Renal cortex interstitium (tissue), 11 donors: Measurements from ENCODE around the gene HTR7. TPM values are rescaled to one million over a fixed set of nuclear protein-coding genes. Genes with fewer than 3 reads are reported as not detected.
"Not testable (repeated sequence)": the region's sequence is repeated elsewhere in the genome, so short reads cannot be mapped to it uniquely, and the experiment has no call there.

Experiments
- DNase-seq, 11 donors: peaks; one replicate each; pipeline ENCODE4 v3.0.0-alpha.2; 2013; ENCODE audit warnings: low read depth in 9 of 11, low spot score in 4 of 11; ENCODE audit errors: extremely low read depth in 1 of 11
- polyA plus RNA-seq, 3 donors: library from polyadenylated mRNA; unstranded; fragments of 120-200 nt; gene quantifications; one replicate each; pipeline ENCODE4 v1.2.1, GENCODE V29; 2013; ENCODE audit not compliant: insufficient read length in 3 of 3

The HTR7 gene
- polyA plus RNA-seq, 3 donors, result 0.50 to 0.88 (median 0.70) TPM

DNA sequence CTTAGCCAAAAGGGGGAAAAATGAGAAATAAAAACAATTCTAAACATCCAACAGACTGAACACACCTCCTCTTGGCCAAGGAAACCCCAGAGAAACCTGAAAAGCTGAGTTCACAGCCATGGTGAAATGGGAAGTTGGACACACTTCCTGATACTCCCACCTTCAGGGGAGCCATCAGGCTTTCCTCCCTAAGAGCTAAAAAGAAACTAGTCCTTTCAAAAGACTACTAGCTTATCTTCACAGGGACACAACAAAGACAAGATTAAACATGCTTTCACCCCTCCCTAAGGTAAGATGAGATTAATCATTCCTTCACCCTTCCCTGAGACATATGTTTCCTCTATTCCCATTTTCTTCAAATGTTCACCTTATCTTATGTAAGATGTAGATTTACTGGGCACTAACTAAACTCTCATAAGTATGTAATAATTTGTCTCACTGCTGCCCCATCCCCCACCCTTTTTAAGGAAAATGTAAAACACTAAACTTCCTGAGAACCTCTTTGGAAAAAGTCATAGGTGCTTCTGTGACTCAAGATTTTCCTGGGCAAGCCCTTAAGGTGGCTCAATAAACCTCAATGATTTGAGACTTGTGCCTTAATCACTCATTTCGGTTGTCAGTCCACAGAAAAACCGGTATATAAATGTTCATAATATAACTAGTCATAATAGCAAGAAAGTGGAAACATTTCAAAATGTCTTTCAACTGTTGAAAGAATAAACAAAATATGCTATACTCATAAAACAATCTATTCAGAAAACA is 40.5 kb downstream of the HTR7 start:
- no peak for DNase-seq

DNA sequence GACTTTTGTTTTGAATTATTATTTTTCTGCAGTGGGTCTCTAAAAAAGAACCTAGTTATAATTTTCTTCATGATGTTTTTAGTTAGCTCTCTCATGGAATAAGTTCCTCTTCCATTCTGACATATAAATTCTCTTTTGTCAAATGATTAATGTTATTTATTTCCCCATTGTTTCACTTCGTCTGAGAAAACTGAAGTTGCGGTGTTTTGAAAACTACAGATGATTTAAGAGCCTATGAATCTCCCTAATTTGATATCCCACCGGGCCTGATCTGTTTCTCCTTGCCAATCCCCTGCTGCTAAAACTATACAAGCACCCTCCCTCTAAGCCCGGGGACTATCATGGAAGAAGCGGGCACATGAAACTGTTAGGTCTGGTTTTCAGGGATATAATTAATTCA is 41.4 kb downstream of the HTR7 start:
- no peak for DNase-seq

DNA sequence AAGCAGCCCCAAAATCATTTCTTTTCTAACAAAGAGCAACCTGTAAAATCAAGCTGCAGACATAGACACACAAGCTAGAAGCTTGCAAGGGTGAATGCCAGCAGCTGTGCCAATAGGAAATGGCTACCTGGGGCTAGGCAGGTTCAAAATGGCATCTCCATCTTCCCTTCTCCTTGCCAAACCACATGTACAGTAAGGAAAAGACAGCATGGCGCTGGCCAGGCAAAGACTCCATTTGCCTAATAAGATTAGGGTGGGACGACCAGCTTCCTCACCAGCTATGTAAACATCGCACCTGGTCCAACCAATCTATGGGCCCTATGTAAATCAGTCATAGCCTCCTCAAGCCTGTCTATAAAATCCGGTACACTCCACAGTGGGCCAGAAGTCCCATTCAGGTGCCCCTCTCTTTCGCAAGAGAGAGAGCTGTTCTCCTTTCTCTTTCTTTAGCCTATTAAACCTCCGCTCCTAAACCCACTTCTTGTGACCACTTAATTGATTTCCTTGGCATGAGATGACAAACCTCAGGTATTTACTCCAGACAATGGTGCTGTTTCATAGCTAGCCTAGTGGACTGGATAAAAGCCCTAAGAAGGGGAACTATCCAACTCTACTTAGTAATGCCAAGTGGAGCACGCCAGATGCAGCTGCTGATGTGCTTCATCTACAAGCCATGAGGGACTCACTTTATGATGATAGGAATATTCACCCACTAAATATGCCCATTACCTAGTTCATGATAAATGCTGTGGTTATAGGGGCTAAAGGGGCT is 44.1 kb downstream of the HTR7 start:
- no peak for DNase-seq

DNA sequence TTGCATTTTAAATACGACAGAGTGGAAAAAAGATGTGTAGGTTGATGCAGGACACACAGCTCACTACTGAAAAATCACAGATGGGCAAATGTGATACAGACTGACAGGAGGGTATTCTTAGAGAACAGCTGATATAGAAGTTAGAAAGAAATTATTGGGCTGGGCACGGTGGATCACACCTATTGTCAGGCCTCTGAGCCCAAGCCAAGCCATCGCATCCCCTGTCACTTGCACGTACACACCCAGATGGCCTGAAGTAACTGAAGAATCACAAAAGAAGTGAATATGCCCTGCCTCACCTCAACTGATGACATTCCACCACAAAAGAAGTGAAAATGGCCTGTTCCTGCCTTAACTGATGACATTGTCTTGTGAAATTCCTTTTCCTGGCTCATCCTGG is 50.7 kb downstream of the HTR7 start:
- not testable (repeated sequence) for DNase-seq

DNA sequence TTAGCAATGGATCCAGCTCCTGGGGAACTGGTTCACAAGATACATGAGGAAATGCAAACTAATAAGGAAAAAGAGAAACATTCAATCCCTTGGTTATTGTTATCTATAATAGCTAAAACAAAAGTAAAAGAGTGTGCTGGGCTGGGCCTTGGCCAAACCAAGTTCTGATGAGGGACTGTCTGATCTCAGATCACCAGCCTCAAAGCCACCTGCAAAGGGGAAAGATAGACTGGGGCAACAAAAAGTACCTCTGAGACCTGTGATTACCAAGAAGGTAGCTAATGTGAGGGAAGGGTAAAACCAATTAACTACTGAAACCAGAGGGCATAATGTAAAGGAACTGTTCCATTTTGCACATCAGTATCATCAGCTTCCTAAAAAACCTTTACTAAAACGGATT is 51.2 kb downstream of the HTR7 start:
- no peak for DNase-seq

DNA sequence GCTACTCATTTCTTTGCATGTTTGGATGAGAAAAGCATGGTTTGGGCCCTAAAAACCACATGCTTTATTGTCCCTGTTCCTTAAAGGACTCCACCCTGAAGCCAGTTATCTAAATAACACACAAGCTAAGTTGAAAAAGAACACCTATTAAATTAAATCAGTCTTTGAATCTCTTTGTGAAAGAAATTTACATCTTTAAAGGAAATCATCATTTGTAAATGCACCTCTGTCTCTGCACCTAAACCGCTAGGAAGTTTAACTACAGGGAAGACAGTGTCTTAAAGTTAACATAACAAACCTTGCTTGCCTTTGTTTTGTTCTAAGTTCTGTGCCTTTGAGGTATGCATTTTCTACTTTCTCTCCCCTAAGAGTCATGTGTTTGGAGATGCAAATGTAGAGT is 52.6 kb downstream of the HTR7 start:
- no peak for DNase-seq

DNA sequence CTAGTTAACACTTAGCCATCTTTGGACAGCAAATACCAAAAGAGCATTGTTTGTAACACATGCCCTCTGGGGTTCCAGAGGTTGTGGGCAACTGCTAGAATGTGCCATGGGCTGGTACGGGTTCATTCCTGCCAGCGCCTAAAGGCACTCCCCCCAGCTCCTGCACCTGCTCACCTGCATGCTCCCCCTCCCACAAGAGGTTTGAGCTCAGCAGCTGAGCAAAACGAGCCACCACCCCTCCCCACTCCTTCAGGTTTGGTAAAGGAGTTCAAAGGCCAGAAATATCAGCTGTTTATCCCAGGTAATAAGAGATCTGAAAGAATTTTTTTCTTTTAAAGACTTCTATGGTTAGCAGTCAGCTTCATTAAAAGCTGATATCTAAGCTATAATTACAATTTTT is 53.5 kb downstream of the HTR7 start:
- no peak for DNase-seq

DNA sequence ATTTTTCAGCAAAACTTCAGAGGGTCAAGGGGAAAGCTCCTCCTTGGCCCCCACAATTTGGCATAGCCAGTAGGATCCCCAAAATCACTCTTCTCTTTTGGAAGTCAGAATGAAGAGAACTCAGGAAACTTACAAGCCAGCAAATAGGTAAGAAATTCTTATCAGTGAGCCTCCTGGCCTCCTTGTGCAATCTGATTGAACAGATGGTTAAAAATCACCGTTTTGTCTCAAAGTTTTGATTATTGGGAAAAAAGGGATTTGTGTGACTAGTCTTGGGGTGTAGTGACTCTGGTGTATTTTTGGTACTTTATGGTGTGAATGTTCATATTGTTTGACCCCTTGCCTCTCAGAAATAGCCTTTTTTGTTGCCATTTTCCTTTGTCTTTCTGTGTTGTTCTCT is 56.2 kb downstream of the HTR7 start:
- DNase-seq, result no peak

DNA sequence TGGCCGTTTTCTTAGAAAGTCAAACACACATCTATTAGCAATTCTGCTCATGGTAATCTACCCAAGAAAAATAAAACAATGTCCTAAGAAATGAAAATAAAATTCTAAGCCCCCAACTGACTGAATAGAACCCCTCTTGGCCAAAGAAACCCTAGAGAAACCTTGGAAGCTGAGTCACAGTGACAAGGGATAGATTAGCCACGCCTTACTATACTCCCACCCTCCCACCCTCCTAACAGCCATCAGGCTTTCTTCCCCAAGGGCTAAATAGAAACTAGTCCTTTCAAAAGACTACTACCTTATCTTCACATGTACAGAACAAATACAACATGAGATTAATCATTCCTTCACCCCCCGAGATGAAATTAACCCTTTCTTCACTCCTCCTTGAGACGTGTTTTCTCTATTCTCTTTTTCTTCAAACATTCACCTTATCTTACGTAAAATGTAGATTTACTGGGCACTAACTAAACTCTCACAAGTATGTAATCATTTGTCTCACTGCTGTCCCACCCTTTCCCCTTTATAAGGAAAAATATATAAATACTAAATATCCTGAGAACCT is 57.5 kb downstream of the HTR7 start:
- no peak for DNase-seq

DNA sequence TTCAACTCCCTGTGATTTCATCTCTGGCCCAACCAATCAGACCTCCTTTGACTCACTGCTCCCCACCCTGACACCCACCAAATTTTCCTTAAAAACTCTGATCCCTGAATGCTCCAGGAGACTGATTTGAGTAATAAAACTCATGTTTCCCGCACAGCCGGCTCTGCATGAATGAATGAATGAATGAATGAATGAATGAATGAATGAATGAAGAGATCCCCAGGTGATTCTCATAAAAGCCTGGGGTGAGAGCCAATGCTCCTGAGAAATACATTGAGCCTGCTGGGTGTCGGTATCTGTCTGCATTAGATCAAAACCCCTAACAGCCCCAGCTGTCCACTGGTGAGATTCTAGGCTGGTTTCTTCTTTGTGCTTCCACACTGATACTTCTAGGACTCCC is 58.7 kb downstream of the HTR7 start:
- no peak for DNase-seq

DNA sequence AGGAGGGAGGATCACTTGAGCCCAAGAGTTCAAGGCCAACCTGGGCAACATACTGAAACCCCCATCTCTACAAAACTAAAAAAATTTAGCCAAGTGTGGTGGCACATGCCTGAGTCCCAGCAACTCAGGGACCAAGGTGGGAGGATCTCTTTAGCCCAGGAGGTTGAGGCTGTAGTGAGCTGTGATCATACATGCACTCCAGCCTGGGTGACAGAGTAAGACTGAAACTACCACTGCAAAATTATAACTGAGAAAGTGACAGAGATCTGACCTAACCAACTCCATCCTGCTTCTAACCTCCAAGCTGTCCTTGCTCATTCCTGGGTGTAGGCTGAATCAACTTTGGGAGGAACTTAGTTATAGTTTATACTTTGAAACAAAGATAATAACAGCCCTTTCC is 59.4 kb downstream of the HTR7 start:
- DNase-seq, result no peak

DNA sequence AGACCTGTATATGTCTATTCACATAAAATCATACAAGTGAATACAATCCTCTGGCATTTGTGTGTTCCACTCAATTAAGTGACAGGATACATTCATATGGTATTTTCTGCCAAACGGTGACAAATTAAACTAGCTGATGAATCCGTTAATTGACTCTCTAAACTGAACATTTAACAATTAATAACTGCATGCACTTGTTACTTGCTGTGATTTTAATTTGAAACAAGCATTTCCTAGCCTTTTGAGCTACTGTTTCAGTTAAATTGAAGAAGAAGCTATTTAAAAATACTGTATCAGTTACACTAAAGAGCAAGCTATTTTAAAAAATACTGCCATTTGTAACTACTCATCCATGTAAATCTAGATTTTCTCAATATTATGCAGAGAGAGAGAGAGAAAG is 67.4 kb downstream of the HTR7 start:
- DNase-seq, result no peak

DNA sequence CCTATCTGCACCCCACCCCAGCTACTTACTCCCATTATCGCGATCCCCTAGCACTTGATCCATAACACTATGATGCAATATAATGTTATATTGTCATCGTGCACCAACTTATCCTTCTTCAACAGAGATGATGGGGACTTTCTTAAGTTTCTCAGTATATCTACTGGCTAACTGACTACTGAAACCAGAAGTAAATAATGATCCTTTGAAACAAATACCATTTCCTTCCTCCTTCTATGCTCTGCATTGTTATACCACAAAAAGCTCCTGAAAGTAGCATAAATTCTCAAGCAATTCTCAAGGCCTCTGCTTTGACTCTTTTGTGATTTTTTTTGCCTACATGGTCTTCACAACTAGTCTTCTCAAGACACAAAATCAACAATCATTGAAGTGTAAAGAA is 68.9 kb downstream of the HTR7 start:
- no peak for DNase-seq

DNA sequence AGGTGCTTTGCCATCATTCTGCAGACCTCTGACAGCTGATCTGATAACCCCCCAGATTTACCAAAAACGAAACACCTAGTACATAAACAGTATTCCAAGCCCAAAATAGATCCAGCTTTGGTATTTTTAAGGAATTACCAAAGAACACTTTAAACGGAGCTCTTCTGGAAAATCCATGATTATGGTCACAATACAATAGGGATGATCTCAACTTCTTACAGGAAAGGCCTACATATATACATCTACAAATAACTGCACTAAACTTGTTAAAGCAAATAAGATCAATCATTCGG is 69.7 kb downstream of the HTR7 start:
- DNase-seq, result no peak

DNA sequence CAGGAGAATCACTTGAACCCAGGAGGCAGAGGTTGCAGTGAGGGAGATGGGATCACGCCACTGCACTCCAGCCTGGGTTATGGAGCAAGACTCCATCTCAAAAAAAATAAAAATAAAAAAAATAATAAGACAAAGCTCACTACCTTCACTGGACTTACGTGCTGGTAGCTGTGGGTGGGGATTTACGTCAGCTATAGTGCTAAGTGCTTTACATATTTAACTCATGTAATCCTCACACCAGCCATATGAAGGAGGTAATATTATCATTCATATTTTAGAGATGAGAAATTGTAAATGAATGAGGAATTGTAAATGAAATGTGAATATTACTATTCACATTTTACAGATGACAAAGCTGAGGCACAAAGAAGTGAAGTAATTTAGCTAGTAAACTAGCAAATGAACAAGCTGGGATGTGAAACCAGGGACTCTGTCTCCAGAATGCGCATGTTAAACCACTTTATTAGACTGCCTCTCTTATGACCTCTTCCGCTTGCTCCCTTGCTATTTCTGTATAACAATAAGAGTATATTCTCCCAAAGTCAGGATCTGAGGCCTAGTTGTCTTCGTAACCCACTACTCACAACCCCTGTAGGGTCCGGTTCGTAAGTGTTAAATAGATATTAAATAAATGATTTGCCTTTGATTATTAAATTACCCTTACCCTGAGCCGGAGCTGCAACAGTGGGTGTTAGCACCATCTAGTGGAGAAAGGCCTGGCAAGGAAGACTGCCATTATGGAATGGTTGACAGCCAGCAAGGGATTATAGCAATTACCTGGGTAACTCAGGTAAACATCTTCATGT is 70.2 kb downstream of the HTR7 start:
- DNase-seq, result peak in 10 of 11 donors; percentile 5 to 24 (median 8)

DNA sequence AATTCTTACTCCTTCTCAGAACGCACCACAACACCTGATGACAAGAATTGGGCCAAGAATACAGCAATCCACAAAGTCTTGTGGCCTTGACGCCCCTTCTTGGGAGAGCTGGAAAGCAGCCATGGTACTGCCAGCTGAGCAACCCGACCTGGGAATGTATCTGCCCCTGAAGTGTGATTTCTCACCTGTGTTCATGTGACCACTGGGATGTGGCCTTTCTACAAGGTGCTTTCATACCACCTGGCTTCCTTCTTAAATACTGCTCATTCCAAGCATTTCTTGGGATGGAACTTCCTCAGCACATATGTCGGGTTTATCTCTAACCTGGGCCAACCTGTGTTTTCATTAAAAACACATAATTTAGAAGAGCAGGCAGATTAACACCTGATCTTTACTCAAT is 72.1 kb downstream of the HTR7 start:
- DNase-seq, result no peak

DNA sequence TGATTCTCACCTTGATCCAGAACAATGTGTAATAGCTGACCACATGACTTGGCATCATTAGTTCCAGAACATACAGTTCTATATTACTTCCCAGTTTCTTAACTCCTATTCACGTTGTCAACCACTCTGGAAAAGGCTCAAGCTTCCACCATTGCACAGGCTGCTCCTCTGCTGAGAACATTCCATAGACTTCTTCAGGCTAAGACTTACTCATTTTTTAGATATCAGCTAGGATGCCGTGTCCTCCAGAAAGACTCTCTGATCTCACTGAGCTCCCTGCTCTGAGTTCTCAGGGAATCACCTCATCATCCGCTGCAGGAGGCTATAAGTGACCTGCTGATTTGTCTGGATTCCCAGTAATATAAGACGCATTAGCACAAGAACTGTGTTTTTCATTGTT is 73.1 kb downstream of the HTR7 start:
- DNase-seq, result no peak

DNA sequence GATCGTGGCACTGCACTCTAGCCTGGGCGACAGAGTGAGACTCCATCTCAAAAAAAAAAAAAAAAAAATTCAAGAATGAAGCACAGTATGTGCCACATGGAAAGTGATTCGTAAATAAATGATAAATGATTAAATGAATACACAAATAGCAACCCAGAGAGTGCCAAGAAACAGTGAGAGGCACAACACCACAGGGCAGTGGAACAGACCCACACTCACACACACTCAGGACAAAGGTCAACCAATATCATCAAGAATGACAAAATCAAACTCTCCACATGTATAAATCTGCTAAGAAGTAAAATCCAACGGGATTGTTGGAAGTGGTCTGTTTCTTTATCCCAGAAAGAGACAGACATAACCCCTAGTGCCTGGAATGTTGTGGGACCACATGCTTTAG is 77.4 kb downstream of the HTR7 start:
- no peak for DNase-seq

DNA sequence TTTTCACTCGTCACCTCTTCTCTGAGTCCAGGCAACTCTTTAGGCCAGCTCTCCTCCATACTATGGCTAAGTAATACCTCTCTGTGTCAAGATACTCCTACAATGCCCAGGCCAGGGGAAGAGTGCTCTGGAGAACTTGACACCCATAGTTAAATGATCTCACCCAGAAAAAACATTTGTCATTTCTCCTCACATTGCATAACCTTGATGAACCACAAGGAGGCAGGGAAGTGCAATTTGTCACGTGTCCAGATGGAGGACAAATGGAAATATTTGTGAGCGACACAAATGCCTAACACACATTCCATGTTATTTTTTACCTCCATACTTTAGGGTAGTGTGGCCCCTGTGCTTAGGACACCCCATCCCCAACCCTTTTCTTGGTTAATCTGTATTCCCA is 78.3 kb downstream of the HTR7 start:
- DNase-seq, result no peak

DNA sequence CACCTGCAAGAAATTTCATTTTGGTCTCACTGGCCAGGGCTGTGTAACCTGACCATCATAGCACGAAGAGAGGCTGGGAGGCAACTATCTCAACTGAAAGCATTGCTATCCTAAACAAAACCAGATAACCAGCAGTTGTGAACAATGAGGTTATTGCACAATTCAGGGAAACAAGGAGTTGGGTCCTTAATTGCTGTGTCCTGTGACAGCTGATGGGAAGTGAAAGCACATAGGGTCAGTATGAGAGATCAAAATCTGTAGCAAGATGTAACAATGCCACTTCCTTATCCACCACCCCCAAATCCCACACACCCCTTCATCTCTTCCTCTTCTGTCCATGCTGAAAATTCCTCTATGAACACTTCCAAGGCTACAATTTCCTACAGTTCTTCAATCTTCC is 80.2 kb downstream of the HTR7 start:
- no peak for DNase-seq
